HCT116 (cell line): ENCODE results near the gene ZDBF2. TPM values are rescaled to one million over a fixed set of nuclear protein-coding genes. Genes with fewer than 3 reads are reported as not detected.

ENCODE experiments used
- ATAC-seq: fragments of 200-7000 bp; cut with Tn5 transposase; 2 replicates; pipeline ENCODE4 v1.9.1; 2020; ENCODE audit warnings: mild to moderate bottlenecking, moderate library complexity
- BruUV-seq: library from RNA; stranded (reverse); fragments of 400-500 nt; replicated peaks from 2 replicates; lab custom pipeline; 2021; lab: Mats Ljungman, UMichigan
- CTCF ChIA-PET: fragments of 300-600 bp; sonication (Branson Sonifier 250); formaldehyde crosslinking; loops from one replicate; lab custom pipeline; 2021; ENCODE audit warnings: antibody characterized with exemption; lab: Charles Lee
- POLR2A ChIA-PET: fragments of 300-600, 350-600 bp; sonication (Branson Sonifier 250); formaldehyde crosslinking; loops from one replicate; lab custom pipeline; 2021; ENCODE audit warnings: antibody characterized with exemption; lab: Charles Lee
- RAD21 ChIA-PET, 2 experiments: fragments of 300-600 bp; sonication (Branson Sonifier 250); formaldehyde crosslinking; loops; one replicate each; lab custom pipeline; 2023; ENCODE audit warnings: low total read pairs in 2 of 2; ENCODE audit not compliant: uncharacterized antibody in 2 of 2, unreplicated experiment in 2 of 2, low non-redundant PET in 1 of 2; lab: Charles Lee
- DNase-seq: peaks from one replicate; pipeline ENCODE4 v3.0.0-alpha.2; 2010; ENCODE audit warnings: low read depth, low spot score
- H2AFZ ChIP-seq: fragments of 200-600 bp; shearing (Covaris generic), sonication (generic); 2 replicates; pipeline ENCODE4 v1.6.1; 2017; ENCODE audit warnings: low read depth, mixed run types, mixed read lengths, antibody characterized with exemption, low read length; ENCODE audit not compliant: poor library complexity, severe bottlenecking
- H3K27ac ChIP-seq: 2 replicates; pipeline ENCODE4 v1.5.1; 2012; ENCODE audit warnings: low read depth, low read length
- H3K27me3 ChIP-seq: fragments of 200-600 bp; sonication (generic); 2 replicates; pipeline ENCODE4 v1.6.1; 2016; ENCODE audit warnings: mixed run types, low read length, mixed read lengths; ENCODE audit not compliant: insufficient read depth
- H3K36me3 ChIP-seq, 2 experiments: fragments of 200-500 bp in 1 of 2; fragments of 200-600 bp in 1 of 2; sonication (Bioruptor generic) in 1 of 2; sonication (generic) in 1 of 2; 2 replicates each; pipeline versions ENCODE4 v1.5.1 to v1.6.1; 2014 to 2016; ENCODE audit warnings: low read length in 2 of 2, inconsistent platforms in 1 of 2, mixed read lengths in 1 of 2, mixed run types in 1 of 2; ENCODE audit not compliant: insufficient read depth in 2 of 2, control insufficient read depth in 1 of 2
- H3K4me1 ChIP-seq, 2 experiments: fragments of 200-600 bp in 1 of 2; sonication (generic) in 1 of 2; 2 replicates each; pipeline versions ENCODE4 v1.5.1 to v1.6.1; 2012 to 2017; ENCODE audit warnings: low read length in 2 of 2, inconsistent platforms in 1 of 2, mild to moderate bottlenecking in 1 of 2, mixed read lengths in 1 of 2, mixed run types in 1 of 2, moderate library complexity in 1 of 2; ENCODE audit not compliant: insufficient read depth in 2 of 2, control insufficient read depth in 1 of 2
- H3K4me2 ChIP-seq: fragments of 200-600 bp; sonication (generic); 2 replicates; pipeline ENCODE4 v1.6.1; 2017; ENCODE audit warnings: mixed run types, low read length, mixed read lengths
- H3K4me3 ChIP-seq, 2 experiments: fragments of 200-600 bp in 1 of 2; sonication (generic) in 1 of 2; replicated peaks in 1 of 2; 2 replicates each; pipeline ENCODE4 v1.5.1; 2011 to 2016; ENCODE audit warnings: low read length in 2 of 2, control low read depth in 1 of 2, low read depth in 1 of 2, mild to moderate bottlenecking in 1 of 2, mixed read lengths in 1 of 2, mixed run types in 1 of 2
- H3K79me2 ChIP-seq: fragments of 200-600 bp; sonication (generic); 2 replicates; pipeline ENCODE4 v1.6.1; 2017; ENCODE audit warnings: mild to moderate bottlenecking, mixed run types, low read length, moderate library complexity, mixed read lengths; ENCODE audit not compliant: insufficient read depth
- H3K9ac ChIP-seq: fragments of 200-600 bp; sonication (generic); 2 replicates; pipeline ENCODE4 v1.6.1; 2016; ENCODE audit warnings: low read length, mixed read lengths
- H3K9me2 ChIP-seq: fragments of 200-600 bp; sonication (generic), shearing (Covaris generic); 2 replicates; pipeline ENCODE4 v1.6.1; 2017; ENCODE audit warnings: mixed run types, mild to moderate bottlenecking, moderate library complexity; ENCODE audit not compliant: insufficient read depth
- H3K9me3 ChIP-seq, 2 experiments: fragments of 200-500 bp in 1 of 2; fragments of 200-600 bp in 1 of 2; sonication (Bioruptor generic) in 1 of 2; sonication (generic) in 1 of 2; 2 replicates each; pipeline ENCODE4 v1.6.1; 2014 to 2017; ENCODE audit warnings: low read length in 2 of 2, mixed read lengths in 2 of 2, inconsistent platforms in 1 of 2, low read depth in 1 of 2, mild to moderate bottlenecking in 1 of 2, mixed run types in 1 of 2, moderate library complexity in 1 of 2; ENCODE audit not compliant: control insufficient read depth in 1 of 2, insufficient read depth in 1 of 2
- H4K20me1 ChIP-seq: fragments of 200-600 bp; sonication (generic), shearing (Covaris generic); 2 replicates; pipeline ENCODE4 v1.6.1; 2017; ENCODE audit warnings: mixed run types, mild to moderate bottlenecking, moderate library complexity; ENCODE audit not compliant: insufficient read depth
- CEBPB ChIP-seq: IDR thresholded peaks from 2 replicates; pipeline ENCODE4 v1.6.1; 2012; ENCODE audit warnings: low read depth
- CTCF ChIP-seq, 3 experiments: fragments of 200-600 bp in 1 of 3; sonication (generic) in 1 of 3; IDR thresholded peaks in 2 of 3; conservative IDR thresholded peaks in 1 of 3; 2 replicates each; pipeline ENCODE4 v1.5.1; 2012 to 2017; ENCODE audit warnings: low read depth in 2 of 3, low read length in 2 of 3, antibody characterized with exemption in 1 of 3, borderline replicate concordance in 1 of 3, control low read depth in 1 of 3, mild to moderate bottlenecking in 1 of 3, mixed read lengths in 1 of 3, mixed run types in 1 of 3, moderate library complexity in 1 of 3; ENCODE audit not compliant: insufficient read depth in 1 of 3
- EZH2 ChIP-seq: fragments of 200-600 bp; sonication (generic); IDR thresholded peaks from 2 replicates; pipeline ENCODE4 v1.6.1; 2017; ENCODE audit warnings: antibody characterized with exemption, mixed run types
- POLR2A ChIP-seq: IDR thresholded peaks from 2 replicates; pipeline ENCODE4 v1.7.0; 2011; ENCODE audit warnings: borderline replicate concordance; ENCODE audit not compliant: insufficient read depth, insufficient read length; ENCODE audit errors: extremely low read depth
- REST ChIP-seq: IDR thresholded peaks from 2 replicates; pipeline ENCODE4 v1.6.1; 2012; ENCODE audit warnings: low read depth
- SP1 ChIP-seq: IDR thresholded peaks from 2 replicates; pipeline ENCODE4 v1.6.1; 2012; ENCODE audit warnings: low read depth
- ZNF274 ChIP-seq: fragments of 200-500 bp; sonication (Bioruptor generic); IDR thresholded peaks from 2 replicates; pipeline ENCODE4 v1.6.1; 2014; ENCODE audit warnings: mild to moderate bottlenecking, low read depth, low read length, inconsistent platforms
- intact Hi-C: fragments of 100-400 bp; cut with micrococcal nuclease; formaldehyde crosslinking; loops from 2 replicates; pipeline ENCODE4 v1.10.0; 2022
- total RNA-seq: library from RNA; stranded (reverse); gene quantifications from one replicate; pipeline ENCODE4 v1.2.1, GENCODE V29; 2021; ENCODE audit not compliant: unreplicated experiment
- TF ChIP-seq, protein P1 (sequence below): IDR thresholded peaks from 2 replicates; pipeline ENCODE4 v1.6.1; 2011; ENCODE audit warnings: mild to moderate bottlenecking, low read length, moderate library complexity; ENCODE audit not compliant: insufficient replicate concordance; ENCODE audit errors: extremely low read depth

Gene ZDBF2
- total RNA-seq, 1 experiment from 2014 or later = 9.2 TPM

DNA sequence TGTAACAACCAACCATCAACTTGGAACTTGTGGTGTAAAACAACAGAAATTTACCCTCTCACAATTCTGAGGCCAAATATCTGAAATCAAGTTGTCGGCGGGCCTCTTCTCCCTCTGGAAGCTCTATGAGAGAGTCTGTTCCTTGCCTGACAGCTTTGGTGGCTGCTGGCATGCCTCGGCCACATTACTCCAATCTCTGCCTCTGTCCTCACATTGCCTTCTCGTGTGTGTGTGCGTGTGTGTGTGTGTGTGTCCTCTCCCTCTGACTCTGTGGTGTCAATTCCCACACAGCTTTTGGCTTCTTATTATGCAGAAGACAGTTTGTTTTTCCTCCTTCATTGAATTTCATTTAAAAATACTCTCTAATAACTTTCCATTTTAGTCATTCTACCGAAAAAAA, 50.4 kb downstream of the ZDBF2 start:
- intact Hi-C loops = no loop called here
- BruUV-seq = no TSS peak

More for the DNA sequence above, 50.4 kb downstream of the ZDBF2 start:
- ChIA-PET POLR2A (no interaction called here), RAD21 (no interaction called here), CTCF (no interaction called here)
- Histone ChIP-seq H3K4me2 (no peak overlapping the region), H3K4me1 (no peaks in the 10 kb centered on the region), H3K27ac (no peak overlapping the region), H3K4me3 (no peak overlapping the region), H3K27me3 (no peaks in the 10 kb centered on the region), H3K36me3 (no peaks in the 10 kb centered on the region), H3K79me2 (no peaks in the 10 kb centered on the region), H2AFZ (no peak overlapping the region), H3K9me2 (peaks cover 3% of the 10 kb centered on the region; the same call in 1 of the 2 replicates), H4K20me1 (no peaks in the 10 kb centered on the region), H3K9ac (no peak overlapping the region), H3K9me3 (no peaks in the 10 kb centered on the region)
- DNase-seq (no peak), ATAC-seq (no peak)
- TF ChIP-seq SP1 (no peak), CEBPB (no peak), ZNF274 (no peak), CTCF (IDR thresholded peaks at IDR 0.05 in 2 of 3, conservative IDR thresholded peaks at IDR 0.05 in 1 of 3; ENCODE audit: borderline replicate concordance in 1 of 3, insufficient read depth in 1 of 3, low read depth in 2 of 3, low read length in 2 of 3) (no peak), EZH2 (no peak), POLR2A (no peak), REST (no peak)
- TF ChIP-seq, protein P1, sequence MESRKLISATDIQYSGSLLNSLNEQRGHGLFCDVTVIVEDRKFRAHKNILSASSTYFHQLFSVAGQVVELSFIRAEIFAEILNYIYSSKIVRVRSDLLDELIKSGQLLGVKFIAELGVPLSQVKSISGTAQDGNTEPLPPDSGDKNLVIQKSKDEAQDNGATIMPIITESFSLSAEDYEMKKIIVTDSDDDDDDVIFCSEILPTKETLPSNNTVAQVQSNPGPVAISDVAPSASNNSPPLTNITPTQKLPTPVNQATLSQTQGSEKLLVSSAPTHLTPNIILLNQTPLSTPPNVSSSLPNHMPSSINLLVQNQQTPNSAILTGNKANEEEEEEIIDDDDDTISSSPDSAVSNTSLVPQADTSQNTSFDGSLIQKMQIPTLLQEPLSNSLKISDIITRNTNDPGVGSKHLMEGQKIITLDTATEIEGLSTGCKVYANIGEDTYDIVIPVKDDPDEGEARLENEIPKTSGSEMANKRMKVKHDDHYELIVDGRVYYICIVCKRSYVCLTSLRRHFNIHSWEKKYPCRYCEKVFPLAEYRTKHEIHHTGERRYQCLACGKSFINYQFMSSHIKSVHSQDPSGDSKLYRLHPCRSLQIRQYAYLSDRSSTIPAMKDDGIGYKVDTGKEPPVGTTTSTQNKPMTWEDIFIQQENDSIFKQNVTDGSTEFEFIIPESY = no peak
